Heart right ventricle (tissue), 16 donors: Measurements from ENCODE around the gene PLD1. TPM values are rescaled to one million over a fixed set of nuclear protein-coding genes. Genes with fewer than 3 reads are reported as not detected.
"Not testable (repeated sequence)": the region's sequence is repeated elsewhere in the genome, so short reads cannot be mapped to it uniquely, and the experiment has no call there.

Experiments
- ATAC-seq, 8 donors: fragments of 200-7000 bp; cut with Tn5 transposase; one replicate each; pipeline ENCODE4 v1.9.1; 2020; ENCODE audit warnings: mild to moderate bottlenecking in 8 of 8, moderate library complexity in 8 of 8, moderate number of reproducible peaks in 1 of 8
- DNase-seq, 2 donors: peaks; one replicate each; pipeline ENCODE4 v3.0.0-alpha.2; 2020
- H3K27ac ChIP-seq, 10 donors: fragments of 200-600 bp; sonication (generic) in 2 of 10; one replicate each; pipeline versions ENCODE4 v1.5.0 to v1.8.0; 2020 to 2022; ENCODE audit warnings: mild to moderate bottlenecking in 3 of 10
- H3K27me3 ChIP-seq, 7 donors: fragments of 200-600 bp; one replicate each; pipeline ENCODE4 v1.8.0; 2021 to 2022; ENCODE audit warnings: mild to moderate bottlenecking in 2 of 7
- H3K36me3 ChIP-seq, 9 donors: fragments of 200-600 bp; sonication (generic) in 1 of 9; one replicate each; pipeline versions ENCODE4 v1.5.0 to v1.8.0; 2020 to 2022; ENCODE audit warnings: mild to moderate bottlenecking in 2 of 9
- H3K4me1 ChIP-seq, 9 donors: fragments of 200-600 bp; sonication (generic) in 1 of 9; one replicate each; pipeline versions ENCODE4 v1.5.0 to v1.8.0; 2020 to 2022; ENCODE audit warnings: mild to moderate bottlenecking in 4 of 9
- H3K4me3 ChIP-seq, 10 donors: fragments of 200-600 bp; sonication (generic) in 2 of 10; one replicate each; pipeline versions ENCODE4 v1.5.0 to v1.8.0; 2020 to 2022; ENCODE audit warnings: mild to moderate bottlenecking in 7 of 10, moderate library complexity in 2 of 10
- H3K9me3 ChIP-seq, 11 donors: fragments of 200-600 bp in 10 of 11; sonication (generic) in 2 of 11; one replicate each; pipeline versions ENCODE4 v1.5.0 to v1.8.0; 2013 to 2022; ENCODE audit warnings: mild to moderate bottlenecking in 2 of 11, control low read depth in 1 of 11, moderate library complexity in 1 of 11
- CTCF ChIP-seq, 9 donors: fragments of 200-600 bp; sonication (generic) in 2 of 9; IDR thresholded peaks; one replicate each; pipeline versions ENCODE4 v1.5.0 to v1.8.0; 2021 to 2022; ENCODE audit warnings: antibody characterized with exemption in 9 of 9, mild to moderate bottlenecking in 5 of 9, moderate library complexity in 1 of 9
- WGBS, 2 donors: extraction: QIAGEN DNeasy Blood & Tissue Kit; methylation state at CpG; one replicate each; pipeline ENCODE4 v1.1.7; 2013; ENCODE audit warnings: inconsistent platforms in 1 of 2; 5-methylcytosine and 5-hydroxymethylcytosine counted together
- intact Hi-C, 10 donors: fragments of 100-400 bp; cut with DNase I; formaldehyde crosslinking; loops; one replicate each; pipeline versions ENCODE4 v1.11.1 to v1.14.2; 2022
- long read RNA-seq, 3 donors: library from polyadenylated mRNA; unstranded; transcript quantifications; one replicate each; pipeline ENCODE4 v2.0.0, GENCODE V29; 2020 to 2021
- polyA plus RNA-seq, 2 donors: library from polyadenylated mRNA; stranded (reverse); fragments of 200-250 nt; gene quantifications; one replicate each; pipeline ENCODE4 v1.2.3, GENCODE V29; 2013
- total RNA-seq, 10 donors: library from RNA; stranded (reverse); fragmentation: NEBNext Ultra II Directional in 3 of 10; extraction: Animal tissue kit (Norgen Biotek cat#: 25700) in 3 of 10; gene quantifications; one replicate each; pipeline versions ENCODE4 v1.2.1 to v1.2.4, GENCODE V29; 2021 to 2023
- donor health status: Arrhythmogenic right ventricular cardiomyopathy.
- donor health status: ischemic (EF 13 %, LVEDD 7.1; RV severe dilation, severe dysfunction).
- donor health status: healthy with polysubstance abuse.
- donor health status: DM: no; HTN: yes; CAD: no.
- donor health status: DM: no; HTN: no; CAD: no.
- donor health status: ischemic (EF 25% LVEDD 6.9; RV normal size, moderate dysfunction).
- donor health status: ischemic (EF 25% LVEDD 5.7; RV mildly dilated, moderate dysfunction).
- donor health status: healthy.
- donor health status: DM: yes; HTN: yes; CAD: no.
- donor health status: Ischemic cardiomyopathy.
- donor health status: ischemic (EF 35%, LVEDD 5.7; RV mildly dilated, moderate dysfunction).
- donor health status: nonischemic (EF 11% LVEDD 7.7; RV severe dilation, severe dysfunction).
- donor health status: DM: yes; HTN: yes; CAD: no.
- donor health status: PGD.
- donor health status: ischemic (EF 29% LVEDD 5.4; RV normal size, mild dysfunction).
- donor health status: nonischemic (EF 23%, LVEDD 6.1; RV moderate dilation, normal function).

Gene PLD1
- total RNA-seq = 10 to 100 TPM; 51.4 to 83.3 (median 67.1) TPM
- polyA plus RNA-seq = 10 to 100 TPM; 10.5 to 13.3 TPM
- long read RNA-seq, donor 1, partial matches to known transcripts = 14 of 21 reads
- long read RNA-seq, donor 1, other reads (novel, unspliced or antisense) = 7 of 21 reads
- long read RNA-seq, donor 2, partial matches to known transcripts = 21 of 26 reads
- long read RNA-seq, donor 2, other reads (novel, unspliced or antisense) = 5 of 26 reads
- long read RNA-seq, donor 3, partial matches to known transcripts = 11 of 41 reads
- long read RNA-seq, donor 3, other reads (novel, unspliced or antisense) = 29 of 41 reads

- Histone ChIP-seq H3K27ac (peak within 1 kb of the TSS; percentile 80 to 94 (median 90)), H3K27me3 (no peaks in the 10 kb centered on the region), H3K9me3 (no peaks in the 10 kb centered on the region), H3K4me3 (peak within 1 kb of the TSS; percentile 53 to 79 (median 68)), H3K4me1 (peaks cover 0 to 73% (median 20%) of the 10 kb centered on the region in 9 donors), H3K36me3 (no peaks in the 10 kb centered on the region)
- DNase-seq = peak; percentile 88 to 90
- peak in 4 of 9 donors; percentile 13 to 45 (median 34) for TF ChIP-seq CTCF (IDR thresholded peaks at IDR 0.05)
- 0 to 1% methylated on average over 71 to 78 of the region's 78 CpGs for WGBS, 2 donors
- ATAC-seq = peak; percentile 85 to 95 (median 88)
- intact Hi-C loops = loop anchor here in 3 of 10 donors (2.0 to 5.0 kb wide), 4 partner anchors 23 to 227 kb away; partner anchors contain the start of gene FNDC3B (in 1 of the 3)
These were observed at the start of gene PLD1 for GRCh38 chr3:171809861-171810628. TSS of gene PLD1 (minus strand) at chr3:171810483. CDS start at chr3:171738051, 72,432 bp downstream.

GRCh38 chr3:171858770-171859169 lies 48.5 kb upstream of the PLD1 start:
- H3K27me3 ChIP-seq, H3K4me3 ChIP-seq, H3K36me3 ChIP-seq, DNase-seq, intact Hi-C loops, ATAC-seq, H3K27ac ChIP-seq: not testable (repeated sequence)
- WGBS, 2 donors = 95 to 98% methylated on average over 4 of the region's 4 CpGs
- Histone ChIP-seq H3K4me1 (peaks cover 0 to 29% (median 26%) of the 10 kb centered on the region in 9 donors), H3K9me3 (peaks cover 0 to 21% (median 9%) of the 10 kb centered on the region in 11 donors)

- intact Hi-C loops = no loop called here
- Histone ChIP-seq H3K27me3 (no peaks in the 10 kb centered on the region), H3K9me3 (peaks cover 0 to 23% (median 9%) of the 10 kb centered on the region in 11 donors), H3K36me3 (no peaks in the 10 kb centered on the region), H3K27ac (no peak overlapping the region), H3K4me1 (peaks cover 0 to 15% (median 7%) of the 10 kb centered on the region in 9 donors), H3K4me3 (no peak overlapping the region)
- ATAC-seq (no peak), DNase-seq (no peak)
- no peak for TF ChIP-seq CTCF (IDR thresholded peaks at IDR 0.05)
- 87 to 93% methylated on average over 2 of the region's 2 CpGs for WGBS, 2 donors
These were observed 44.5 kb upstream of the PLD1 start for GRCh38 chr3:171854649-171855305.

GRCh38 chr3:171851660-171852058 lies 41.4 kb upstream of the PLD1 start:
- no peak overlapping the region for H3K27ac ChIP-seq
- H3K27me3 ChIP-seq = no peaks in the 10 kb centered on the region
- no peak overlapping the region for H3K4me3 ChIP-seq
- WGBS, 2 donors = 76 to 83% methylated on average over 5 of the region's 5 CpGs
- no peaks in the 10 kb centered on the region for H3K36me3 ChIP-seq
- no peak for ATAC-seq
- no peak for TF ChIP-seq CTCF (IDR thresholded peaks at IDR 0.05)
- H3K9me3 ChIP-seq = peaks cover 0 to 23% (median 9%) of the 10 kb centered on the region in 11 donors
- no peak for DNase-seq
- peaks cover 0 to 30% (median 15%) of the 10 kb centered on the region in 9 donors for H3K4me1 ChIP-seq
- intact Hi-C loops = no loop called here
